ENCODE measurements around the gene EFNB1.
A peak's percentile ranks its signal among the peaks of the same experiment; 100 is the strongest.
"Not testable (repeated sequence)": the region's sequence is repeated elsewhere in the genome, so short reads cannot be mapped to it uniquely, and the experiment has no call there.

Gene EFNB1

GRCh38 chrX:68828740-68829581 is at the start of gene EFNB1:
Gene EFNB1, plus strand, starts transcription at chrX:68829021. Its CDS starts 756 bp downstream, at chrX:68829777.
- DNase-seq = peak; percentile 23 to 63

GRCh38 chrX:68781295-68781694 is 47.5 kb upstream of the EFNB1 start:
- DNase-seq = not testable (repeated sequence)

- DNase-seq = no peak
Observed at GRCh38 chrX:68784816-68785215, 44.0 kb upstream of the EFNB1 start.

- DNase-seq = not testable (repeated sequence)
Observed at GRCh38 chrX:68786581-68786980, 42.2 kb upstream of the EFNB1 start.

- no peak for DNase-seq
Observed at GRCh38 chrX:68789966-68790365, 38.9 kb upstream of the EFNB1 start.

- DNase-seq = no peak
Observed at GRCh38 chrX:68792083-68792482, 36.7 kb upstream of the EFNB1 start.

GRCh38 chrX:68794461-68794860 is 34.4 kb upstream of the EFNB1 start:
- DNase-seq = no peak

GRCh38 chrX:68795741-68796140 is 33.1 kb upstream of the EFNB1 start:
- DNase-seq = no peak

- not testable (repeated sequence) for DNase-seq
Observed at GRCh38 chrX:68798400-68798799, 30.4 kb upstream of the EFNB1 start.

- no peak for DNase-seq
Observed at GRCh38 chrX:68801737-68802290, 27.0 kb upstream of the EFNB1 start.

- no peak for DNase-seq
Observed at GRCh38 chrX:68807818-68808217, 21.0 kb upstream of the EFNB1 start.

GRCh38 chrX:68808686-68809357 is 20.0 kb upstream of the EFNB1 start:
- DNase-seq = no peak

GRCh38 chrX:68820476-68821110 is 8.2 kb upstream of the EFNB1 start:
- DNase-seq = no peak

GRCh38 chrX:68821616-68822015 is 7.2 kb upstream of the EFNB1 start:
- DNase-seq = no peak

- no peak for DNase-seq
Observed at GRCh38 chrX:68822641-68823410, 6.0 kb upstream of the EFNB1 start.

- DNase-seq = no peak
Observed at GRCh38 chrX:68823413-68824151, 5.2 kb upstream of the EFNB1 start.

GRCh38 chrX:68824152-68824433 is 4.7 kb upstream of the EFNB1 start:
- DNase-seq = no peak

- no peak for DNase-seq
Observed at GRCh38 chrX:68824565-68825125, 4.2 kb upstream of the EFNB1 start.

GRCh38 chrX:68826113-68826980 is 2.5 kb upstream of the EFNB1 start:
- no peak for DNase-seq

- no peak for DNase-seq
Observed at GRCh38 chrX:68827256-68827655, 1.6 kb upstream of the EFNB1 start.

All from bone marrow (tissue), 2 donors.